Uterus (tissue), 4 donors: ENCODE data around the gene FOXN3. TPM values are rescaled to one million over a fixed set of nuclear protein-coding genes. Genes with fewer than 3 reads are reported as not detected.

Experiments
- DNase-seq, 2 donors: peaks; one replicate each; pipeline ENCODE4 v3.0.0-alpha.2; 2019 to 2020
- H3K27ac ChIP-seq, 2 donors: fragments of 200-600 bp; sonication (generic); 1 replicate in 1 of 2; 2 replicates in 1 of 2; pipeline ENCODE4 v1.5.1; 2016 to 2018
- H3K27me3 ChIP-seq, 2 donors: fragments of 200-600 bp; sonication (generic); one replicate each; pipeline ENCODE4 v1.5.1; 2018 to 2019; ENCODE audit warnings: control low read depth in 1 of 2
- H3K36me3 ChIP-seq, 2 donors: fragments of 200-600 bp; sonication (generic); one replicate each; pipeline ENCODE4 v1.5.1; 2019; ENCODE audit warnings: control low read depth in 1 of 2
- H3K4me1 ChIP-seq, 2 donors: fragments of 200-600 bp; sonication (generic); one replicate each; pipeline ENCODE4 v1.5.1; 2018 to 2019; ENCODE audit warnings: control low read depth in 1 of 2
- H3K4me3 ChIP-seq, 2 donors: fragments of 200-600 bp; sonication (generic); 1 replicate in 1 of 2; 2 replicates in 1 of 2; pipeline ENCODE4 v1.5.1; 2018 to 2019; ENCODE audit warnings: mild to moderate bottlenecking in 1 of 2
- H3K9me3 ChIP-seq, 2 donors: fragments of 200-600 bp; sonication (generic); one replicate each; pipeline ENCODE4 v1.5.1; 2019; ENCODE audit warnings: control low read depth in 1 of 2
- POLR2A ChIP-seq, 2 donors: fragments of 450-650 bp; IDR thresholded peaks; one replicate each; pipeline ENCODE4 v1.6.1; 2016; ENCODE audit warnings: antibody characterized with exemption in 2 of 2, mild to moderate bottlenecking in 1 of 2, moderate library complexity in 1 of 2
- intact Hi-C: fragments of 100-400 bp; cut with DNase I; formaldehyde crosslinking; loops from one replicate; pipeline ENCODE4 v1.15.1; 2023; ENCODE audit warnings: low total_unique reads
- total RNA-seq, 4 donors: library from RNA; depleted of rRNA in 3 of 4; stranded (reverse); fragments of >200 nt in 3 of 4; gene quantifications; one replicate each; pipeline versions ENCODE4 v1.1.0 to v1.2.4, GENCODE V29; 2014 to 2023
- TF ChIP-seq, protein P1 (sequence below), 4 experiments: fragments of 200-600 bp in 2 of 4; fragments of 450-650 bp in 2 of 4; sonication (generic) in 2 of 4; IDR thresholded peaks; one replicate each; pipeline ENCODE4 v1.5.1; 2016 to 2019; ENCODE audit warnings: antibody characterized with exemption in 4 of 4, mild to moderate bottlenecking in 2 of 4, moderate library complexity in 1 of 4
- donor health status: DM: yes; HTN: yes; CAD: no.

The FOXN3 gene
- total RNA-seq, 4 donors from 2014 or later: 37.7 to 103 (median 74.9) TPM

DNA sequence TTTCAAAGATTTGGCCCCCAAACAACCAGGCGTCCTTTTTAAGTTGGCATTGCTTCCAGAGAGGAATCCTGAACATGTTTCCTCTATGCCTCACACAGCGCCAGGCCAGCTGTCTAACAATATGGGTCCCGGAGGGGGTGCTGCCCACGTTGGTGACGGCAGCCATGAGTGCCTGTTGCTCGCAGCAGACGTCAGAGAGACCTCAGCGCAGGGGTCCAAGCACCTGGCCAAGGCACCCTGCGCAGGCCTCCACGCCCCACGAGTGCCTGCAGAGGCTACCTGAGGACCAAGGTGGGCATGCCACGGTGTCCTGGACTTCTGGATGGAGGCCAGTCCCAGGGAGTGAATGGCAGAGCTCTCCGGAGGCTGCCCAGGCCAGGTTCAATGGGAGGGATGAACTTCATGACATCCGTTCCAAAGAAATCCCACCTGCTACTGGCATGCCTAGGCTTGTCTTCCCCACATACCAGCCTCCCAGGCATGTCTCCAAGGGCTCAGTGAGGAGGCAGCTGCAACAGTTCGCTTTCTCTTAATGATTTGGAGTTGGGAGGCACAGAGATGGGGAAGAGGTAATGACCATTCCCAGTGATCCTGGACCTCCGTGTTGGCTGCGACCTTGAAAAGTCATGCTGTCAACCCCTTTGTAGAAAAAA, 11.6 kb upstream of the FOXN3 start:
- Histone ChIP-seq H3K27me3 (no peaks in the 10 kb centered on the region), H3K4me3 (no peak overlapping the region), H3K9me3 (no peaks in the 10 kb centered on the region), H3K4me1 (peaks cover 5 to 11% of the 10 kb centered on the region in 2 donors), H3K36me3 (no peaks in the 10 kb centered on the region), H3K27ac (peak overlapping the region; percentile 48 to 72)
- peak in 1 of 2 donors; percentile 27 for DNase-seq
- intact Hi-C loops: loop anchor here (10.0 kb wide), 1 partner anchor 244 kb away; no protein-coding TSS in a partner anchor
- no peak for TF ChIP-seq POLR2A (IDR thresholded peaks at IDR 0.05)
- TF ChIP-seq, protein P1, sequence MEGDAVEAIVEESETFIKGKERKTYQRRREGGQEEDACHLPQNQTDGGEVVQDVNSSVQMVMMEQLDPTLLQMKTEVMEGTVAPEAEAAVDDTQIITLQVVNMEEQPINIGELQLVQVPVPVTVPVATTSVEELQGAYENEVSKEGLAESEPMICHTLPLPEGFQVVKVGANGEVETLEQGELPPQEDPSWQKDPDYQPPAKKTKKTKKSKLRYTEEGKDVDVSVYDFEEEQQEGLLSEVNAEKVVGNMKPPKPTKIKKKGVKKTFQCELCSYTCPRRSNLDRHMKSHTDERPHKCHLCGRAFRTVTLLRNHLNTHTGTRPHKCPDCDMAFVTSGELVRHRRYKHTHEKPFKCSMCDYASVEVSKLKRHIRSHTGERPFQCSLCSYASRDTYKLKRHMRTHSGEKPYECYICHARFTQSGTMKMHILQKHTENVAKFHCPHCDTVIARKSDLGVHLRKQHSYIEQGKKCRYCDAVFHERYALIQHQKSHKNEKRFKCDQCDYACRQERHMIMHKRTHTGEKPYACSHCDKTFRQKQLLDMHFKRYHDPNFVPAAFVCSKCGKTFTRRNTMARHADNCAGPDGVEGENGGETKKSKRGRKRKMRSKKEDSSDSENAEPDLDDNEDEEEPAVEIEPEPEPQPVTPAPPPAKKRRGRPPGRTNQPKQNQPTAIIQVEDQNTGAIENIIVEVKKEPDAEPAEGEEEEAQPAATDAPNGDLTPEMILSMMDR (IDR thresholded peaks at IDR 0.05): no peak

DNA sequence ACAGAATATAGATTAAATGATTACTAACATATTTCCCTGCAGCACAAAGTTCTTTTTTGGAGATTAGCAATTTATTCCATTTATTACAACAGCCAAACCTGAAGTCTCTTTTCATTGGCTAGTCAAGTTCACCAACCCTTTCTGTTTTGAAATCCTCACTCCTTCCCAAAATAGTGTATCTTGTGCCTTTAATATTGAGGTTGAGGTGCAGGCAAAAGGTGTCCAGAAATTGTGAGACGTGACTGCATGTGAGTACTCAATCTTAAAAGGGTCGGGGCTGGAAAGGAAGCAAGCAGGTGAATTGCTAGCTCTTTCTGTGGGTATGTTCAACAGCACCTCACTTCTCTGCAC, 11.1 kb upstream of the FOXN3 start:
- H3K27me3 ChIP-seq: no peaks in the 10 kb centered on the region
- no peak overlapping the region for H3K4me3 ChIP-seq
- intact Hi-C loops: loop anchor here (10.0 kb wide), 1 partner anchor 243 kb away; no protein-coding TSS in a partner anchor
- H3K27ac ChIP-seq: peak overlapping the region; percentile 48 to 72
- H3K4me1 ChIP-seq: peaks cover 5 to 11% of the 10 kb centered on the region in 2 donors
- H3K36me3 ChIP-seq: no peaks in the 10 kb centered on the region
- TF ChIP-seq POLR2A (IDR thresholded peaks at IDR 0.05): no peak
- TF ChIP-seq, protein P1 (IDR thresholded peaks at IDR 0.05): no peak
- H3K9me3 ChIP-seq: no peaks in the 10 kb centered on the region
- DNase-seq: no peak

DNA sequence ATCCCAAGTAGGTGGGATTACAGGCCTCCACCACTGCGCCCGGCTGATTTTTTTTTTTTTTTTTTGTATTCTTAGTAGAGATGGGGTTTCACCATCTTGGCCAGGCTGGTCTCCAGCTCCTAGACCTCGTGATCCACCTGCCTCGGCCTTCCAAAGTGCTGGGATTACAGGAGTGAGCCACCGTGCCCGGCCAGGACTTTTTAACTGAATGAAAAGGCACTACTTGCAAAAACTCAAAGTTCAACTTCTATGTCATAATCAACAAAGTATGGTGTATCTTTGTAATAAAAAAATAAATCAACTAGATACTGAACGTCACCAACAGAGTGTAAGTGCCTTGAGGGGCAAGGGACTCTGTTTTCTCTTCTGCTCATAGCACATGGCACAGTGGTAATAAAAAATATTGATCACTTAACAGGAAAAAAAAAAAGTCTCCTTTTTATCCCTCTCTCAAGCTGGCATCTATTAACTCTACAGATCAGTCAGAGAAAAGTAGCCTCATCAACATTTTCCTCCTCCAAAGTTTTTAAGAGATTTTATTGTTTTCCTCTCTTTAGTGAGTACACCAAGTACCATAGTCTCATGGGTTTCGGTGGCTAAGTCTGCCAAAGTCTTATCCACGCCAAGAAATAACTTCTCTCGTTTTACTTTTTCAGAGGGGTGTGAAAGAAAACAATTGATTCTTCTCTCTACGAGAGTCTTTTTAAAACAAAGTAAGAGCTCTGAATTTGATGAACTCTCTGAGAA, 10.6 kb upstream of the FOXN3 start:
- H3K27ac ChIP-seq: peak overlapping the region; percentile 48 to 72
- no peaks in the 10 kb centered on the region for H3K36me3 ChIP-seq
- TF ChIP-seq, protein P1 (IDR thresholded peaks at IDR 0.05): no peak
- no peak for TF ChIP-seq POLR2A (IDR thresholded peaks at IDR 0.05)
- intact Hi-C loops: loop anchor here (10.0 kb wide), 1 partner anchor 243 kb away; no protein-coding TSS in a partner anchor
- peak in 1 of 2 donors; percentile 32 for DNase-seq
- H3K4me1 ChIP-seq: peaks cover 5 to 11% of the 10 kb centered on the region in 2 donors
- H3K9me3 ChIP-seq: no peaks in the 10 kb centered on the region
- no peak overlapping the region for H3K4me3 ChIP-seq
- no peaks in the 10 kb centered on the region for H3K27me3 ChIP-seq

DNA sequence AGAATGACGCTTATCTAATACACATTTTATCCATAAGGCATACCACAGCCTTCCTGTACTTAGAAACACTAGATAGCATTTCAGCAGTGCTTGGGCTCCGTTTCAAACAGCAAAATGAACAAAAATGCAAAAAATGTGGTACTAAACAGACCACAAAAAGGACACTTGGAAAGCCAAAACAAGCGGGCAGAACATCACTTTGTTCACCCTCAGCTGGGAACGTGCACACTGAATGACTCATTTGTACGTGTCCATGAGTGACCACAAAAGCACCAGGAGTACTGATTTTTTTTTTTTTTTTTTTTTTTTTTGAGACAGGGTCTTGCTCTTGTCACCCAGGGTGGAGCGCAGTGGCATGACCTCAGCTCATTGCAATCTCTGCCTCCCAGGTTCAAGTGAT, 8.9 kb upstream of the FOXN3 start:
- Histone ChIP-seq H3K9me3 (no peaks in the 10 kb centered on the region), H3K27me3 (no peaks in the 10 kb centered on the region), H3K4me1 (peaks cover 5 to 11% of the 10 kb centered on the region in 2 donors), H3K36me3 (no peaks in the 10 kb centered on the region), H3K4me3 (no peak overlapping the region), H3K27ac (no peak overlapping the region)
- TF ChIP-seq, protein P1 (IDR thresholded peaks at IDR 0.05): no peak
- TF ChIP-seq POLR2A (IDR thresholded peaks at IDR 0.05): no peak
- no peak for DNase-seq
- intact Hi-C loops: loop anchor here (10.0 kb wide), 1 partner anchor 241 kb away; no protein-coding TSS in a partner anchor

DNA sequence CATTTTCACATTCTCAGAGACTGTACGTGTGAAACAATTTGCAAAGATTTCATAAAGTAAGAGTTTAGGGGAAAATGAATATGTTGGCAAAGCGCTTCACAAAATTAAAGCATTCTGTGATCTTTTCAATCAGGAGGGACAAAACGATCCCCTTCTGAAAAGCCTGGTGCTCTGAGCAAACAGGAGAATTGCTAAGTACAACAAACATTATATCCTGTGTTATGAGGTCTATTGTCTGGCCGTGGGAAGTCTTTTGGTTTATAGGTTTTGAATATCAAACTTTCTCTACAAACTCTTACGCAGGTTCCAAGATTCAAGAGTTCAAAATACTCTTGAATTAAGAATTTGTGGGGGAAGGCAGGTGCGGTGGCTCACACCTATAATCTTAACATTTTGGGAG, 7.2 kb upstream of the FOXN3 start:
- no peaks in the 10 kb centered on the region for H3K36me3 ChIP-seq
- TF ChIP-seq POLR2A (IDR thresholded peaks at IDR 0.05): no peak
- TF ChIP-seq, protein P1 (IDR thresholded peaks at IDR 0.05): no peak
- peaks cover 5 to 9% of the 10 kb centered on the region in 2 donors for H3K4me1 ChIP-seq
- no peak overlapping the region for H3K27ac ChIP-seq
- H3K27me3 ChIP-seq: no peaks in the 10 kb centered on the region
- intact Hi-C loops: loop anchor here (10.0 kb wide), 1 partner anchor 239 kb away; no protein-coding TSS in a partner anchor
- H3K4me3 ChIP-seq: no peak overlapping the region
- no peak for DNase-seq
- H3K9me3 ChIP-seq: no peaks in the 10 kb centered on the region
